NCI-H2107 treated with DMSO at 0.1 percent for 48 hours (cell line): ENCODE results near the gene BTBD2.

ENCODE experiments used
- DNase-seq: peaks from one replicate; lab custom pipeline; 2025; ENCODE audit not compliant: unreplicated experiment; lab: John Stamatoyannopoulos, UW

BTBD2 gene

GRCh38 chr19:1968279-1969175 lies 47.0 kb downstream of the BTBD2 start:
- no peak for DNase-seq

GRCh38 chr19:1967087-1967608 lies 48.4 kb downstream of the BTBD2 start:
- no peak for DNase-seq

- no peak for DNase-seq
These were observed 52.8 kb downstream of the BTBD2 start for GRCh38 chr19:1962674-1963073.

- DNase-seq = no peak
These were observed 54.3 kb downstream of the BTBD2 start for GRCh38 chr19:1961000-1961883.

GRCh38 chr19:1959928-1960589 lies 55.5 kb downstream of the BTBD2 start:
- no peak for DNase-seq

- no peak for DNase-seq
These were observed 57.8 kb downstream of the BTBD2 start for GRCh38 chr19:1957562-1958248.

GRCh38 chr19:1956868-1957492 lies 58.5 kb downstream of the BTBD2 start:
- DNase-seq = no peak

- no peak for DNase-seq
These were observed 59.4 kb downstream of the BTBD2 start for GRCh38 chr19:1956122-1956494.

GRCh38 chr19:1955171-1956121 lies 60.1 kb downstream of the BTBD2 start:
- no peak for DNase-seq

GRCh38 chr19:1954532-1954933 lies 61.0 kb downstream of the BTBD2 start:
- DNase-seq = no peak

- no peak for DNase-seq
These were observed 61.9 kb downstream of the BTBD2 start for GRCh38 chr19:1953441-1954094.

- no peak for DNase-seq
These were observed 62.5 kb downstream of the BTBD2 start for GRCh38 chr19:1953037-1953436.

- DNase-seq = no peak
These were observed 62.9 kb downstream of the BTBD2 start for GRCh38 chr19:1952635-1953034.

GRCh38 chr19:1950640-1951039 lies 64.9 kb downstream of the BTBD2 start:
- no peak for DNase-seq

- no peak for DNase-seq
These were observed 66.0 kb downstream of the BTBD2 start for GRCh38 chr19:1949304-1950101.

GRCh38 chr19:1947651-1948209 lies 67.8 kb downstream of the BTBD2 start:
- DNase-seq = no peak

- no peak for DNase-seq
These were observed 69.6 kb downstream of the BTBD2 start for GRCh38 chr19:1945899-1946298.
